OCI-LY3 (cell line): ENCODE measurements around the gene ADAMTSL4.
A peak's percentile ranks its signal among the peaks of the same experiment; 100 is the strongest.
"Not testable (repeated sequence)": the region's sequence is repeated elsewhere in the genome, so short reads cannot be mapped to it uniquely, and the experiment has no call there.

Experiments
- H2AFZ ChIP-seq: fragments of 200-600, 300-600 bp; shearing (Covaris generic); 2 replicates; pipeline ENCODE4 v1.6.0; 2014; ENCODE audit warnings: antibody characterized with exemption, low read depth, low read length
- H3K27ac ChIP-seq: fragments of 200-600, 300-600 bp; sonication (generic); 2 replicates; pipeline ENCODE4 v1.5.1; 2014; ENCODE audit warnings: mild to moderate bottlenecking, low read length, moderate library complexity, mixed read lengths
- H3K27me3 ChIP-seq: fragments of 200-600, 300-600 bp; sonication (generic); 2 replicates; pipeline ENCODE4 v1.6.1; 2014; ENCODE audit warnings: low read depth, low read length, mixed read lengths
- H3K36me3 ChIP-seq: fragments of 200-600, 300-600 bp; sonication (generic); replicated peaks from 2 replicates; pipeline ENCODE3; 2014; ENCODE audit warnings: low read depth, low read length, mixed read lengths
- H3K4me1 ChIP-seq: fragments of 300-600, 200-600 bp; sonication (generic); 2 replicates; pipeline ENCODE4 v1.6.1; 2014; ENCODE audit warnings: low read length, mixed read lengths
- H3K4me2 ChIP-seq: fragments of 200-600, 300-600 bp; sonication (generic); 2 replicates; pipeline ENCODE4 v1.6.1; 2014; ENCODE audit warnings: low read length, mixed read lengths
- H3K4me3 ChIP-seq: fragments of 300-600, 200-600 bp; sonication (generic); 2 replicates; pipeline ENCODE4 v1.5.1; 2014; ENCODE audit warnings: antibody characterized with exemption, mild to moderate bottlenecking, low read length, moderate library complexity
- H3K79me2 ChIP-seq: fragments of 300-600, 200-600 bp; shearing (Covaris generic); 2 replicates; pipeline ENCODE4 v1.6.1; 2014; ENCODE audit warnings: mild to moderate bottlenecking, low read length, mixed read lengths
- H3K9ac ChIP-seq: fragments of 300-600, 200-600 bp; shearing (Covaris generic); 2 replicates; pipeline ENCODE4 v1.6.0; 2014; ENCODE audit warnings: mild to moderate bottlenecking, low read length, moderate library complexity
- H3K9me3 ChIP-seq: fragments of 200-600, 300-600 bp; shearing (Covaris generic); 2 replicates; pipeline ENCODE4 v1.6.1; 2014; ENCODE audit warnings: low read length, mixed read lengths; ENCODE audit not compliant: insufficient read depth
- H4K20me1 ChIP-seq: fragments of 200-600, 300-600 bp; sonication (generic); 2 replicates; pipeline ENCODE4 v1.6.1; 2016; ENCODE audit warnings: low read length, mixed read lengths; ENCODE audit not compliant: insufficient read depth
- CTCF ChIP-seq: fragments of 200-600, 300-600 bp; sonication (generic); IDR thresholded peaks from 2 replicates; pipeline ENCODE4 v1.5.1; 2014; ENCODE audit warnings: antibody characterized with exemption, low read length, low read depth
- EZH2phosphoT487 ChIP-seq: fragments of 200-600 bp; shearing (Covaris generic); IDR thresholded peaks from 2 replicates; pipeline ENCODE4 v1.6.1; 2018; ENCODE audit warnings: antibody characterized with exemption, mixed run types, low read depth

ADAMTSL4 gene

GRCh38 chr1:150579110-150579944 lies 30.1 kb downstream of the ADAMTSL4 start, which contains the start of gene MCL1:
Gene MCL1, minus strand, starts transcription at chr1:150579610. Its CDS starts 80 bp downstream, at chr1:150579530.
- peaks cover 31% of the 10 kb centered on the region for H3K4me1 ChIP-seq
- H3K79me2 ChIP-seq, result peaks cover 60% of the 10 kb centered on the region
- H3K27ac ChIP-seq, result peak within 1 kb of the TSS; percentile 89
- H4K20me1 ChIP-seq, result peaks cover 49% of the 10 kb centered on the region
- no peak for TF ChIP-seq CTCF
- H3K9ac ChIP-seq, result peak within 1 kb of the TSS; percentile 99
- peak within 1 kb of the TSS; percentile 81 for H3K4me3 ChIP-seq
- H3K27me3 ChIP-seq, result no peaks in the 10 kb centered on the region
- H3K36me3 ChIP-seq, result peaks cover 47% of the 10 kb centered on the region
- no peaks in the 10 kb centered on the region for H3K9me3 ChIP-seq
- peak within 1 kb of the TSS; percentile 94 for H3K4me2 ChIP-seq
- peak within 1 kb of the TSS; percentile 52 for H2AFZ ChIP-seq

- no peaks in the 10 kb centered on the region for H3K9me3 ChIP-seq
- peak overlapping the region; percentile 79 for H3K4me2 ChIP-seq
- no peaks in the 10 kb centered on the region for H3K27me3 ChIP-seq
- peaks cover 41% of the 10 kb centered on the region for H4K20me1 ChIP-seq
- H2AFZ ChIP-seq, result peak overlapping the region; percentile 52
- H3K9ac ChIP-seq, result peak overlapping the region; percentile 88
- peaks cover 52% of the 10 kb centered on the region for H3K79me2 ChIP-seq
- H3K27ac ChIP-seq, result peak overlapping the region; percentile 80
- peaks cover 39% of the 10 kb centered on the region for H3K36me3 ChIP-seq
- TF ChIP-seq EZH2phosphoT487, result no peak
- no peak for TF ChIP-seq CTCF
- peak overlapping the region; percentile 78 for H3K4me3 ChIP-seq
- peaks cover 24% of the 10 kb centered on the region for H3K4me1 ChIP-seq
Observed at GRCh38 chr1:150579945-150580642, 30.9 kb downstream of the ADAMTSL4 start.

GRCh38 chr1:150580966-150581365 lies 31.8 kb downstream of the ADAMTSL4 start:
- peaks cover 31% of the 10 kb centered on the region for H3K36me3 ChIP-seq
- not testable (repeated sequence) for H2AFZ ChIP-seq, H3K4me3 ChIP-seq, H3K4me2 ChIP-seq, H3K27me3 ChIP-seq, H3K9ac ChIP-seq, H3K27ac ChIP-seq, H3K9me3 ChIP-seq
- H3K4me1 ChIP-seq, result peaks cover 15% of the 10 kb centered on the region
- peaks cover 43% of the 10 kb centered on the region for H3K79me2 ChIP-seq
- peaks cover 33% of the 10 kb centered on the region for H4K20me1 ChIP-seq

GRCh38 chr1:150581437-150581836 lies 32.2 kb downstream of the ADAMTSL4 start:
- H3K27ac ChIP-seq, H3K9me3 ChIP-seq, H3K27me3 ChIP-seq, H3K9ac ChIP-seq, H3K4me3 ChIP-seq, H3K4me2 ChIP-seq, H2AFZ ChIP-seq: not testable (repeated sequence)
- Histone ChIP-seq H3K4me1 (peaks cover 10% of the 10 kb centered on the region), H3K79me2 (peaks cover 39% of the 10 kb centered on the region), H3K36me3 (peaks cover 26% of the 10 kb centered on the region), H4K20me1 (peaks cover 28% of the 10 kb centered on the region)

- peaks cover 34% of the 10 kb centered on the region for H3K79me2 ChIP-seq
- H3K4me3 ChIP-seq, H2AFZ ChIP-seq, H3K27me3 ChIP-seq, H3K4me1 ChIP-seq, H3K9ac ChIP-seq, H3K27ac ChIP-seq, H3K4me2 ChIP-seq, H3K9me3 ChIP-seq: not testable (repeated sequence)
- H4K20me1 ChIP-seq, result peaks cover 23% of the 10 kb centered on the region
- H3K36me3 ChIP-seq, result peaks cover 21% of the 10 kb centered on the region
Observed at GRCh38 chr1:150581962-150582361, 32.8 kb downstream of the ADAMTSL4 start.
